HG03521 (cell line): ENCODE measurements around the gene CALCR.
"Not testable (repeated sequence)": the region's sequence is repeated elsewhere in the genome, so short reads cannot be mapped to it uniquely, and the experiment has no call there.

Source experiments
- ATAC-seq: cut with Tn5 transposase; IDR thresholded peaks from one replicate; pipeline ENCODE4 v1.9.1; 2021; ENCODE audit warnings: mild to moderate bottlenecking, moderate library complexity; ENCODE audit not compliant: unreplicated experiment

Gene CALCR

DNA sequence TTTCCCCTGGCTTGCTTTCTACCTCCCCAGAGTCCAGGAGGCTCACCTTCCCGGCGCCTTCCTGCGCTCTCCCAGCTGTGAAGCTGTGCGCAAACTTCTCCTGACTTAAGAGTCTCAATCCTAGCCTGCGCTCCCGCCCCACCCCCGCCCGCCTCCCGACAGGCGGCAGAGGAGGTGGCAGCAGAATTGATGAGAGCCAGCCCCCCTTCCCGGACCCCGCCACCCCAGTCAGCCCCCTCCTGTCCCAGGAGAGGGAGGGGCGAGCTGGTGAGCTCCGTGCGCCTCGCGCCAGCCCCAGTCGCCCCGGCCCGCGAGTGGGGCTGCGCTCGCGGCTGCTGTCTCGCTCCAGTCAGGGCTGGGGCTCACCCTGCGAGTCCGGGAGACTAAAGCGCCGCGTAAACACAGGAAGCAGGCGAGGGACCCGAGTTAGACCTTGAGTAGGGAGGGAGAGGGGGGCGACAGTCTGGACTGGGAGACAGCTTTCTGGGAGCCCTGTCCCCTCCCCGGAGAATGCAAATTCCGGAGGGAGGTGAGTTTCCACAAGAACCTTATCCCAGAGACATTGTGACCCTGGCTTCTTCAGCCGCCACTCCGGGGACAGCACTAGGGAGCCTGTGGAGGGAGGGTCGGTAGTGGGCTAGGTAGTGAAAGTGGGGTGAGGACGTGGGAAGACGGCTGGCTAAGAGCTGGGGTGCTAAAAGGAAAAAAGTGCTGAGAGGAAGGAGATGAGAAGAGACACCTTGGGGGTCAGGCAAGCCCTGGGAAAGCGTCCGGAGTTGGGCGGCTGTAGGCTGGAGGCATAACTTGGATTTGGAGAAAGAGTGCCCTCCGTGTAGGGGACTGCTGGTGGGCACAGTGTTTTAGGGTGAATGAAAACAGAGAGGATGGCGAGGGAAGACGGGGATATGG is at the start of gene CALCR:
TSS of gene CALCR (minus strand) at position 79 of the 909 bp plus-strand sequence. CDS start 87,743 bp downstream, outside the sequence.
- no peak for ATAC-seq

DNA sequence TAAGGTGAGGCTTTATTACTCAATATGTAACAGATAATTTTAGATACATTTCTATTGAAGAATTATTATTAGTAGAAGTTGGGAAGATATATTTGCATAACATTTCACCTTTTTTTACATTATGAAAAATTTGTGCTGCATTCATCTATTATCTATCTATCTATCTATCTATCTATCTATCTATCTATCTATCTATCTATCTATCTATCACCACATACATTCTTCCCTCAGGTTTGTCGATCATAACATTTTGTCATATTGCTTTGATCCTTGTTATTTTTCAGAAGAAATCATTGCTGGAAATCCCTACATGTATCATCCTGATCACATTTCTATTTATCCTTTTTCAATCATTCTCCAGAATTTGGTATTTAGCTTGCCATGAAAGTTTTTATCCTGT is 49.3 kb upstream of the CALCR start:
- ATAC-seq: no peak

- ATAC-seq: no peak
Measured at GRCh38 chr7:93622036-93623033, 47.8 kb upstream of the CALCR start.

GRCh38 chr7:93620864-93621263 is 46.3 kb upstream of the CALCR start:
- ATAC-seq: no peak

DNA sequence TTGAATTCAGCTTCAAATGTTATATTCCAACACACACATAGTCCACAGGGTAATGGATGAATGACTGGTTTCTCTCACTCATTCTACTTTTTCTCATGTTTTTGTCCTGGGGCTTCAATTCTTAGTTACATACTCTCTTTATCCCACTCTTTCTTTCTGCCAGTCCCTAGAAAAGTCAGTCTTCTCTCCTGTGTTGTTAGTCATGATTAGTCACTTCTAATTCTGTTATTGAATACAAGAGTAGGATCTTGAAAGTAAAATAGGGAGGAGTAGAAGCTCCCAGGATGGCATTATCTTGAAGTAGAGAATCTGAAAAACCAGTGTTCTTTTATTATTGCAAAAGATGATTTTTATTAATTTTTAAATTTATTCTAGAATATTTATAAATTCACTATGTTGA is 45.5 kb upstream of the CALCR start:
- ATAC-seq: no peak

DNA sequence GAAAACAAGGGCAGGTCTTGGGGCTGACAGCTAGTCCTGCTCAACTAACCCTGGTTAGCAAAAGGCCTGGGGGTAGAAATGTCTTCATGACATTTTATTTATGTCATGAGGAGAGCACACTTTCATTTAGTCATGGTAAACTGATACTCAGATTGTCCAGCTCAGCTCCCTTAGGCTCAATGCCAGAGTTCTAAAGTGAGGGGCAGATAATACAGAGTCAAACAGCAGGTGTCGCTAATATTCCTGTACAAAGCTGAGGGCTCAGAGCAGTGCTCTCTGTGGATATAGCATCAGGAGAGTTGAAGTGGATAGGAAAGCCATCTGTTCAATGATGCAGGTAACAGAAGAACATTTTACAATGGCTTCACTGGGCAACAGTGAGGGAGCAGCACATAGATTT is 26.8 kb upstream of the CALCR start:
- ATAC-seq: no peak

- no peak for ATAC-seq
Measured at GRCh38 chr7:93594250-93594649, 19.7 kb upstream of the CALCR start.

GRCh38 chr7:93592588-93593266 is 18.2 kb upstream of the CALCR start:
- ATAC-seq: no peak

DNA sequence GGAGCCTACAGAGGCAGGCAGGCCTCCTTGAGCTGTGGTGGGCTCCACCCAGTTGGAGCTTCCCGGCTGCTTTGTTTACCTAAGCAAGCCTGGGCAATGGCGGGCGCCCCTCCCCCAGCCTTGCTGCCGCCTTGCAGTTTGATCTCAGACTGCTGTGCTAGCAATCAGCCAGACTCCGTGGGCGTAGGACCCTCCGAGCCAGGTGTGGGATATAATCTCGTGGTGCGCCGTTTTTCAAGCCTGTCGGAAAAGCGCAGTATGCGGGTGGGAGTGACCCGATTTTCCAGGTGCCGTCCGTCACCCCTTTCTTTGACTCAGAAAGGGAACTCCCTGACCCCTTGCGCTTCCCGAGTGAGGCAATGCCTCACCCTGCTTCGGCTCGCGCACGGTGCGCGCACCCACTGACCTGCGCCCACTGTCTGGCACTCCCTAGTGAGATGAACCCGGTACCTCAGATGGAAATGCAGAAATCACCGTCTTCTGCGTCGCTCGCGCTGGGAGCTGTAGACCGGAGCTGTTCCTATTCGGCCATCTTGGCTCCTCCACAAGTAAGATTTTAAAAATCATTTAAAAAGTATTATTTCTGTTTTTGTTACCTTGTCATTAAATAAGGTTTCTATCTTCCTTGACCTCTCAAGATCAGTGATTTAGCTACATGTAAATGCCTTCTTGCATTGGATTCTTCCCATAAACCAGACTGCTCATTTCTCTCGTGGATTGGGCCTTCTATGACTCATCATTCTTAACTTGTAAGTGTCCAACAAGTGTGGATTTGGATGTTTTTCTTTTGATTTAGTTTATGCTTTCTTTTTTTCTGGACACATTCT is 16.9 kb upstream of the CALCR start:
- ATAC-seq: not testable (repeated sequence)

- not testable (repeated sequence) for ATAC-seq
Measured at GRCh38 chr7:93586479-93586865, 11.9 kb upstream of the CALCR start.

DNA sequence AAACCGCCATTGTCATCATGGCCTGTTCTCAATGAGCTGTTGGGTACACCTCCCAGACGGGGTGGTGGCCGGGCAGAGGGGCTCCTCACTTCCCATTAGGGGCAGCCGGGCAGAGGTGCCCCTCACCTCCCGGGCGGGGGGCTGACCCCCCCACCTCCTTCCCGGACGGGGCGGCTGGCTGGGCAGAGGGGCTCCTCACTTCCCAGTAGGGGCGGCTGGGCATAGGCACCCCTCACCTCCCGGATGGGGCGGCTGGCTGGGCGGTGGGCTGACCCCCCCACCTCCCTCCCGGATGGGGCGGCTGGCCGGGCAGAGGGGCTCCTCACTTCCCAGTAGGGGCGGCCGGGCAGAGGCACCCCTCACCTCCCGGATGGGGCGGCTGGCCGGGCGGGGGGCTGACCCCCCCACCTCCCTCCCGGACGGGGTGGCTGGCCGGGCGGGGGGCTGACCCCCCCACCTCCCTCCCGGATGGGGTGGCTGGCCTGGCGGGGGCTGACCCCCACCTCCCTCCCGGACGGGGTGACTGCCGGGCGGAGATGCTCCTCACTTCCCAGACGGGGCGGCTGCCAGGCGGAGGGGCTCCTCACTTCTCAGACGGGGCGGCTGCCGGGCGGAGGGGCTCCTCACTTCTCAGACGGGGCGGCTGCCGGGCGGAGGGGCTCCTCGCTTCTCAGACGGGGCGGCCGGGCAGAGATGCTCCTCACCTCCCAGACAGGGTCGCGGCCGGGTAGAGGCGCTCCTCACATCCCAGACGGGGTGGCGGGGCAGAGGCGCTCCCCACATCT is 11.4 kb upstream of the CALCR start:
- not testable (repeated sequence) for ATAC-seq

- ATAC-seq: no peak
Measured at GRCh38 chr7:93579431-93579830, 4.9 kb upstream of the CALCR start.

- ATAC-seq: no peak
Measured at GRCh38 chr7:93578762-93579161, 4.2 kb upstream of the CALCR start.

DNA sequence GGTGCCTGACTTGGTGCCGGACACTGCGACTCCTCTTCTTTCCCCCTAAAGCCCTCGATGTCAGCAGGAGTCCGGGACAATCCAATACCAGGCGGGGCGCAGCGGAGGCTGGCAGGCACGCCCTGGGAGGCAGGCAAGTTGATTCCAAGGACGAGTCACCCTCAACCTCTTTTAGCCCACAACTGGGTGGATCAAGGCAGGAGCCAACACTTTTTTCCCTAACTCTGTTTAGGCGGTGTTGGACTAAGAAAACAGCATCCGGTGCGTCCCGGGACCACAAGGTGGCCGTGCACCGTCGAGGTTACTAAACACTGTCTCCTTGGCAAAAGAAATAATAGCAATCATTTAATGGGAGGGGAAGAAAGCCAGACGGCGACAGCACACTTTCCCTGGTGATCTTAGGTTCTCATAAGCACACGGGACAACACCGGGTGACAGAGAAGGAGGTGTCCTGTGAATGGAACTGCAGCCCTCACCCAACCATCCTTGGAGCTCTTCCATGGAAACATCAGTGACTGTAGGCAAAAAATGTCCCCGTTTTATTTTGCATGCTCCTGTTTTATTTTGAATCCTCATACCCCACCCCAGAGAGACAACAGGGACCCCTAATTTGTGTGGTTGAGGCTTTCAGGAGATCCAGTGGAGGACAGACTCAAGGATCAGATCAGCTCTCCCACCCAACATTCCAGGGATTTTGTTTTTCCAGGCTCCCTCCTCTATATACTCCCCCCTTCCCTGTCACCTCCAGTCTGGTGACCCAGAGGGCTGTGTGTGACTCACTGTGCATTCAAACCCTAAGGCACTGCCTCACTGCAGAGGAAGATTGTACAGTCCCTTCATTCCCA is 1.3 kb upstream of the CALCR start:
- ATAC-seq: no peak

DNA sequence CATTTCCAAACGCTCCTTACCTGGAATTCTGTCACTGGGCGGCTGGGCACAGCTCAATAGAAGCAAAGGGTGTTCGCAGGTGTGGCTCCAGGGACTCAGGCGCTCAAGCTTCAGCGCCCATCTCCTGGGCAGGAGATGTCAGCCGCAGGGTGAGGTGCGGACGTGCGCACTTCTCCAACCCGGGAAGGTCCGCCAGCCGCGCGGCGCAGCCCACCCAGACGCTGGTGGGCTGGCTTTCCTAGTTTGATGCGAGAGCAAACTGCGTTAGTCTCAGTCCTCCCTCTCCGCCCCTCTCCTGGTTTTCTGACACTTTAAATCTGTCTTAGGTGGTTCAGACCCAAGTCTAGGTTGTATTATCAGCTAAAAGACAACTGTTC is 267 bp downstream of the CALCR start:
- ATAC-seq: no peak

DNA sequence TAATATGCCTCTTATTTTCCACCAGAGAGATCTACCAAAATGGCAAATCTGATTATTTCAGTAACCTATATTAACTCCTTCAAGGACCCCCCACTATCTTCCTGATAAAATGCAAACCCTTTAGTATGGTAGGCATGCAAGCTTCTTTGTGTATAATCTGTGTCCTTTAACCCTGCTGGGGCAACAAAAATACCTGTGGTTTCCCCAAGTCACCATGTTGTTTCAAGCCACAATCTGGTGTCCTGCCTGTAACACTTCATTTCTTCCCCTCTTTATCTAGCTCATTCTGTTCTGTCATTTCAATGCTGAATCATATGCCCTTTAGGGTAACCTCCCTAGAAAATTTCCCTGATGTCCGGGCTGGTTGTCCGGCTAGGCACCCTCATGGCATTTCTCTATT is 5.3 kb downstream of the CALCR start:
- no peak for ATAC-seq

DNA sequence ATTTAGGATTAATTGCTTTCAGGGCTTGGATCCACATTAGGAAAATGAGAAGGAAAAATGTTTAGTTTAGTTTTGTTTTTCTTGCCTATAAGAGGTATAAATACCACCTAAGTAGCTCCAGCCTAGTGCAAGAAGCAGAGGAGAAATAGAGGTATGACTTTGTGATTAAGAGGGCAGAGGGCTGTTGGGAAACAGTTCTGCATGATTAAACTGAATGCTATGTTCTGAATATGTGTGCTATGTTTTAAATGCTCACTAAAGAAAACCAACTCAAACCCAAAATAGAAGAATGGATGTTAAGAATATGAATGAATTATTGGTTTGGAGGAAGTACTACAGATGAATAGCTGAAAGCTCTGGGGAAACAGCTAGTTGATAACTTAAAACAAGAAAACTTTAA is 7.6 kb downstream of the CALCR start:
- no peak for ATAC-seq

DNA sequence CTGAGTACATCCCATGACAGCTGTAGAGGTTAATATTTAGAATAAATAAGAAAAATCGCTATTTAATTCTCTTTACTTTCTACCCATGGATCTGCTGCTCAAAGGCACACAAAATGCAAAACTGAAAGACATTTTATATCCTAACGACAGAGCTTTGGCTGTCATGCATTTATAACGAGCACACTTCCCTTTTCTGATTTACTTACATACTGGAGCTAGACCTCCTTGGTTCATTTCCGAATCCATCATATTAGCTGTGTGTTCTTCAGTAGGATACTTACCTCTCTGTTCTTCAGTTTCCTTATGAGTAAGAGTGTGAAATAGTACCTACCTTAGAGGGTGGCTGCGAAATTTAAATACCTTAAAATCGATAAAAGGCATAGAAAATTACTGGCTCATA is 10.9 kb downstream of the CALCR start:
- ATAC-seq: no peak
